SIG-M5 (cell line): ENCODE measurements around the gene STK33.

Source experiments
- DNase-seq: peaks from one replicate; lab custom pipeline; 2025; lab: John Stamatoyannopoulos, UW

Gene STK33

DNA sequence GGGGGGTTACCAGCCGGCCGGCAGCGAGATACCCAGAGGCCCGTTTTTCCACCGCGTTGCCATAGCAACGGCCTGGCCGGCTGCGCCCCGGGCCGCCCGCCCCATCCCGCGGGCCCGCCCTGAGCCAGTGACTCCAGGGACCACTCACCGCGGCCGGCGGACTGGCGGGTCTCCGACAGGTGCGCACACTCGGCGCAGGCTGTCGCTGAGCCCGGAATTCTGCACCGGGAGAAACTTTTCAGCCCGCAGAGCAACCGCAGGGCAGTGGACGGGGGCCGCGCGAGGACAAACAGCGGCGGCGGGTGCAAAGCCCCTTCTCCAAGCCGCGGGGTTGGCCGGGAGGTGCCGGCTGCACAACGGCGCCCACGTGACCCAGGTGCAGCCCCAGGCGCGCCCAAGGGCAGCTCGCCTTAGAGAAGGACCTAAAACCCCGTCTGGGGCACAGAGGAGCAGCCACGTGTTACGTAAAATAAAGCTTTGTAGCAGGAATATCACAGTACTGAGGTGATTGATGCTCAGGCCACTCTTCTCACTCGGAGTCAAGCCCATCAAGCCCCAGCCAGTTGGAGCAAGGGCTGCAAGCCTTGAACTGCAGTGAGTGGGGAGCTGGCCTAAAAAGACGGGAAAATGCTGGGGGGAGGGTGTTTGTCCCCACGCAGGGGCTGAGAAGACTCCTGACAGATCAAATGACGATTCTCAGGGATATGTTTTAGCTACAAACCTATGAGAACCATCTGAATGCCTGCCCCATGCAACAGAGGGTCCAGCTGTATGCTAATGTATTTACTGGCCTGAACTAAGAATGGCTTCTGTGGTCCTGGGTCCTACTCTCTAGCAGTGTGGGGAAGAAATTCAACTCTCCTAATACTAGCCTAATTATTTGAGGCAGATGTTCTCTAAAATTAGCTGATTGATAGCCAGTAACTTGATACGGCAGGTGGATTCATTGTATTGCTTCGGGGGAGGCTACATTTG, at the start of gene STK33:
STK33 (minus strand) TSS at position 294 of the 975 bp plus-strand sequence. CDS start 119,323 bp downstream, outside the sequence.
- no peak for DNase-seq

GRCh38 chr11:8642196-8642841, 48.3 kb upstream of the STK33 start:
- no peak for DNase-seq

- DNase-seq, result no peak
Observed at GRCh38 chr11:8641332-8641731, 47.3 kb upstream of the STK33 start.

GRCh38 chr11:8640267-8640906, 46.4 kb upstream of the STK33 start:
- DNase-seq, result no peak

GRCh38 chr11:8639655-8640054, 45.6 kb upstream of the STK33 start:
- DNase-seq, result no peak

GRCh38 chr11:8638300-8638699, 44.3 kb upstream of the STK33 start:
- no peak for DNase-seq

- DNase-seq, result no peak
Observed at GRCh38 chr11:8636127-8636526, 42.1 kb upstream of the STK33 start.

- DNase-seq, result no peak
Observed at GRCh38 chr11:8634498-8634897, 40.5 kb upstream of the STK33 start.

- DNase-seq, result no peak
Observed at GRCh38 chr11:8631395-8632118, 37.5 kb upstream of the STK33 start.

- no peak for DNase-seq
Observed at GRCh38 chr11:8624698-8625097, 30.7 kb upstream of the STK33 start.

GRCh38 chr11:8621147-8621546, 27.1 kb upstream of the STK33 start:
- DNase-seq, result no peak

DNA sequence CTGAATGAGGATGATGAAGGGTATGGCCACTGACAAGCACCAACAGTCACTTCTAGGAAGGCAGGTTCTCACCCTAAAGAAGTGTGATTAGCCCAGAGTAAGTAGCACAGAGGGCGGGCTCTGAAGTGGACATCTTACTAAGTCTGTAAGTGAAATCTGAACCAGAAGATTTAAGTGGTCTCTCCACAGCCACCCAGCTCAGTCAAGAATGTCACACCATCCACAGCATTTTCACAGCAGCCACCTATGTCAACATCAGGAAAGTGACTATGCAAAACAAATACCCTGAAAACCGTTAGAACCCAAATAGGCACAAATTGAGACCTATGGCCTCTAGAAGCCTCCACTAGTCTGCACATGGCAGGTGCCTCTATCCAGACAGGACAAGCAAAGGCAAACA, 23.0 kb upstream of the STK33 start:
- no peak for DNase-seq

DNA sequence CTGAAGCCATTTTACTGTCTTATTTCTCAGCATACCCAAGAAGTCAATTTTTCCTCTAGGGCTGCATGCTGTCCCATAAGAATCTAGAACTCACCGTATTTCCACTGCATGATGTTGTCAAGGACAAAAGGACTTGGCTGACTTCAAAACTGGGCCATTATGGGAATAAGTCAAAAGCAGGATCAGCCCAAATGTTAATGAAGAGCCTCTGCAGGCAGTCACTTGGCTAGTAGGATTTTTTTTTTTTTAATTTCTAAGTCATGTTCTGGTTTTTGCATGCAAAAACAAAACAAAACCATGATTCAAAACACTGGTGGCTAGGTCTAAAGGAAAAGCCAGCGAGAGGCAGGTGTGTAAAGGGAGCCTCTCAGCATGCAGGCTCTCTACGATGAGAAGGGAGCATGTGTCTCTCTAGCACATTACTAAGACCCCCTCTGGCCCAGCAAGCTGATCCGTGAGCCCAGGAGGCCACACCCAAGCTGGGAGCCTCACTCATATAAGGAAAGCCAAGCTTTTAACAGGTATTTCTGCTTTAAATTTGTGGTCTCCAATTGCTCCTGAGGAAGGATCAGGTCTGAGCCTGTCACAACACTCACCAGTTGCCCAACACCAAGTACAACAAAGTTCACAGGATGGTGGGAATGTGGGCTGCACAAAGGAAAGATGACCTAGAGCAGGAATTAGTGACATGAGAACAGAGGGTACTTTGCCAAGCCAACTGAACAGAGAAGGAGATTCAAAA, 21.4 kb upstream of the STK33 start:
- DNase-seq, result no peak

DNA sequence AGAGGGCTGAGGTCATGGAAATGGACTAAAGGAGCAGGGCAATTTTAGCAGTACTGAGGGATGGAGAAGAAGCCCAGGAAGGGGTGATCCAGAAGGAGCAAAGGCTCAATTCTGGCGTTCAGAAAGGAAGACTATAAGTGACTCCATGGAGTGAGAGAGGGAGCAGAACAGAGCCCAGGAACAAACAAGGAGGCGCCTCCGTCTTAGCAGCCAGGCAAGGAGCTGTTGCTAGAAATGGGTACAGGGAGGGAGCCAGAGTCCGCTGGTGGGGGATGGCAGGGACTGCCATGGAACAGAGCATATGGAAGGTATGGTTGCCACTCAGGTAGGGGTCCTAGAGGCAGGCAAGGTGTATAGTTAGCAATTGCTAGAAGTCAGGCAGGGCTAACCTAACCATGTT, 20.5 kb upstream of the STK33 start:
- no peak for DNase-seq

DNA sequence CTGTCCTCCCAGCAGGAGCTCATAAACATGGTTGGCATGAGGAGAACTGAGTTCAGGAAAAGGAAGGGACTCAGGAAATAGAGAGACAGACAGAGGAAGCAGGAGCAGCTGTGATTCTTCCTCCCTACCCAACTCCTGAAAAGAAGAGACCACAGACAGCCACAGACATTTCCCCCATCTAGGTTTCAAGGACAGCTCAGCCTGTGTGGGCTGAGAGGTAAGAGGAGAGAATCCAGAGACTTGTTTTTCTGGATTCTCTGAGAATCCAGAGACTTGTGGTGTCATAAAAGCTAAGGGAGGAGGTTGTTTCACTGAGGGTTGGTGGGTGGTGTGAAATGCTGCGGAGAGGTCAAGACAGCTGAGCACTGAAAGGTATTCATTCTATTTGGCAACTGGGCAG, 19.0 kb upstream of the STK33 start:
- DNase-seq, result no peak

DNA sequence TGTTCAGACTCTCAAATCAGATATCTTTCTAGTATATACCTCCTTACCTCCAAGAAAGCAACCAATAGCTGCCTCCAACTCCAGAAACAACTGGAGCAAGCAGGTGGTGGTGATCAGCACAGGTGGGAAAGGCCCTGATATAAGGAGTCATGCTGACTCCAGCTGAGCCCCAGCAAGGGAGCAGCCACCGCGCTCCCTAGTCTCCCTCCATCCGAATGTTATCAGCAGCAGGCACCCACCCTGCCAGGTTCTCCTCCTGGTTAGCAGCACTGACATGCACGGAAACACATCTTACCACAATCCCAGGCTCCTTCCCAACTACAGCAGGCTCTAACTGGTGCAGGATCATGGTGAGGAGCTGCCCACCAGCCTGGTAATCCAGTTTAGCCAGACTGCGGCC, 18.5 kb upstream of the STK33 start:
- DNase-seq, result no peak

DNA sequence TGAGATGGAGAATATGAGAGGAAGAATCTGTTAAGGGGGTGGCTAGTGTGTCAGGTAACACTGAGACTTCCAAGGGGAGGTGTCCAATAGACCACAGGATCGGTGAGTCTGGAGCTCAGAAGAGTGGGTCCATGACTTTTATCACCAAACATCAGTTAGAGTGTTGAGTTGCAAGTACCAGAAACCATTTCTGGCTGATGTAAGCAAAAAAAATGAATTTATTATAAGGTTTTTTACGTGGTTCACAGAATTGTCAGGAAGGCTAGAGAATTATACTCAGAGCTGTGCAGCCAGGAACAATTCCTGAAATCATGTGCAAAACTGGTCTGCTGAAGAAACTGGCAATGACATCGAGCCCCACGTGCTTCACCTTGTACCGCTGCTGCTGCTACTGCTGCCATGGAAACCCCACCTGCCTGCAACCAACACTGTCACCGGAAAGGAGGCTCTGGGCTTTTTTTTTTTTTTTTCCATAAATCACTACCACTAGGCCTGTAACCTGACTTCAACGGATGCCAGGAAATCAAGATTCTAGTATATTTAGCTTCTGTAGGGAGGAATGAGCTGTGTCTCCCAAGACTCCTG, 16.6 kb upstream of the STK33 start:
- DNase-seq, result no peak

GRCh38 chr11:8608652-8609051, 14.6 kb upstream of the STK33 start:
- DNase-seq, result no peak

DNA sequence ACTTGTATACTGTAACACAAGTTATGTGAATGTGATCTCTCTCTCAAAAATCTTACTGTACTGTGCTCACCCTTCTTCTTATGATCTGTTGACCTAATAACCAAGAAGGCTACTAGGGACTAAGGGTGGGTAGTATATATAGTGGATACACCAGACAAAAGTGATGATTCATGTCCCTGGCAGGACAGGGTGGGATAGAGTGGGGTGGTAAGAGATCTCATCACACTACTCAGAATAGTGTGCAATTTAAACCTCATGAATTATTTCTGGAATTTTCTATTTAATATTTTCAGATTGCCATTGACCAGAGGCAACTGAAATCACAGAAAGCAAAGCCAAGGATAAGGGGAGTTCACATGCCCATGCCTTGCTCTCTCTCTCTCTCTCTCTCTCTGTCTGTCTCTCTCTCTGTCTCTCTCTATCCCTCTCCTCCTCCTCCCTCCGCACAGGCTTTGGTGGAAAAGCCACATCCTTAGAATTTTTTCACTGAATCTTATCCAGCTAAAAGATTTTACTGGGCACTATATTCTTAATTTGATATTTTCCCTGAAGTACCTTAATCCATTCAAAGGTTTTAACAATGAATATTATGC, 12.0 kb upstream of the STK33 start:
- DNase-seq, result no peak

- no peak for DNase-seq
Observed at GRCh38 chr11:8604078-8604723, 10.2 kb upstream of the STK33 start.
